Measurements from ENCODE around the gene TEPSIN.

- TF ChIP-seq, protein P1, sequence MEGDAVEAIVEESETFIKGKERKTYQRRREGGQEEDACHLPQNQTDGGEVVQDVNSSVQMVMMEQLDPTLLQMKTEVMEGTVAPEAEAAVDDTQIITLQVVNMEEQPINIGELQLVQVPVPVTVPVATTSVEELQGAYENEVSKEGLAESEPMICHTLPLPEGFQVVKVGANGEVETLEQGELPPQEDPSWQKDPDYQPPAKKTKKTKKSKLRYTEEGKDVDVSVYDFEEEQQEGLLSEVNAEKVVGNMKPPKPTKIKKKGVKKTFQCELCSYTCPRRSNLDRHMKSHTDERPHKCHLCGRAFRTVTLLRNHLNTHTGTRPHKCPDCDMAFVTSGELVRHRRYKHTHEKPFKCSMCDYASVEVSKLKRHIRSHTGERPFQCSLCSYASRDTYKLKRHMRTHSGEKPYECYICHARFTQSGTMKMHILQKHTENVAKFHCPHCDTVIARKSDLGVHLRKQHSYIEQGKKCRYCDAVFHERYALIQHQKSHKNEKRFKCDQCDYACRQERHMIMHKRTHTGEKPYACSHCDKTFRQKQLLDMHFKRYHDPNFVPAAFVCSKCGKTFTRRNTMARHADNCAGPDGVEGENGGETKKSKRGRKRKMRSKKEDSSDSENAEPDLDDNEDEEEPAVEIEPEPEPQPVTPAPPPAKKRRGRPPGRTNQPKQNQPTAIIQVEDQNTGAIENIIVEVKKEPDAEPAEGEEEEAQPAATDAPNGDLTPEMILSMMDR (IDR thresholded peaks at IDR 0.05) = no peak
- TF ChIP-seq POLR2A (IDR thresholded peaks at IDR 0.05) (no peak), POLR2AphosphoS5 (IDR thresholded peaks at IDR 0.05) (no peak)
These were observed 40.9 kb downstream of the TEPSIN start for GRCh38 chr17:81197831-81198490.

Data from transverse colon (tissue), 4 donors.